Hepatocyte (in vitro differentiated cells): ENCODE results near the gene CENPP.

ENCODE experiments used
- EZH2 ChIP-seq: fragments of 200-600 bp; sonication (generic); IDR thresholded peaks from 2 replicates; pipeline ENCODE4 v1.6.1; 2016; ENCODE audit warnings: antibody characterized with exemption, mild to moderate bottlenecking, borderline replicate concordance
- EZH2phosphoT487 ChIP-seq: fragments of 200-600 bp; sonication (generic); IDR thresholded peaks from one replicate; pipeline ENCODE4 v1.6.1; 2018; ENCODE audit warnings: antibody characterized with exemption, mild to moderate bottlenecking, low read depth, moderate library complexity; ENCODE audit not compliant: unreplicated experiment, severe bottlenecking
- TF ChIP-seq, protein P1 (sequence below): fragments of 200-600 bp; sonication (generic); IDR thresholded peaks from 2 replicates; pipeline ENCODE4 v1.5.1; 2016; ENCODE audit warnings: antibody characterized with exemption, mild to moderate bottlenecking; ENCODE audit not compliant: poor library complexity

GRCh38 chr9:92637886-92638620 is 312.3 kb downstream of the CENPP start:
- TF ChIP-seq, protein P1, sequence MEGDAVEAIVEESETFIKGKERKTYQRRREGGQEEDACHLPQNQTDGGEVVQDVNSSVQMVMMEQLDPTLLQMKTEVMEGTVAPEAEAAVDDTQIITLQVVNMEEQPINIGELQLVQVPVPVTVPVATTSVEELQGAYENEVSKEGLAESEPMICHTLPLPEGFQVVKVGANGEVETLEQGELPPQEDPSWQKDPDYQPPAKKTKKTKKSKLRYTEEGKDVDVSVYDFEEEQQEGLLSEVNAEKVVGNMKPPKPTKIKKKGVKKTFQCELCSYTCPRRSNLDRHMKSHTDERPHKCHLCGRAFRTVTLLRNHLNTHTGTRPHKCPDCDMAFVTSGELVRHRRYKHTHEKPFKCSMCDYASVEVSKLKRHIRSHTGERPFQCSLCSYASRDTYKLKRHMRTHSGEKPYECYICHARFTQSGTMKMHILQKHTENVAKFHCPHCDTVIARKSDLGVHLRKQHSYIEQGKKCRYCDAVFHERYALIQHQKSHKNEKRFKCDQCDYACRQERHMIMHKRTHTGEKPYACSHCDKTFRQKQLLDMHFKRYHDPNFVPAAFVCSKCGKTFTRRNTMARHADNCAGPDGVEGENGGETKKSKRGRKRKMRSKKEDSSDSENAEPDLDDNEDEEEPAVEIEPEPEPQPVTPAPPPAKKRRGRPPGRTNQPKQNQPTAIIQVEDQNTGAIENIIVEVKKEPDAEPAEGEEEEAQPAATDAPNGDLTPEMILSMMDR: no peak
- TF ChIP-seq EZH2 (no peak), EZH2phosphoT487 (no peak)
